Esophagus muscularis mucosa (tissue), 4 donors: ENCODE results near the gene PLXNB1. TPM values are rescaled to one million over a fixed set of nuclear protein-coding genes. Genes with fewer than 3 reads are reported as not detected.

Source experiments
- DNase-seq: peaks from one replicate; pipeline ENCODE4 v3.0.0-alpha.2; 2017; ENCODE audit errors: extremely low spot score
- H3K27ac ChIP-seq, 4 donors: fragments of 200-600 bp; sonication (generic); replicated peaks in 1 of 4; 1 replicate in 3 of 4; 2 replicates in 1 of 4; pipeline ENCODE4 v1.5.1; 2016 to 2019; ENCODE audit warnings: mild to moderate bottlenecking in 1 of 4
- H3K27me3 ChIP-seq, 4 donors: fragments of 200-600 bp; sonication (generic); one replicate each; pipeline versions ENCODE4 v1.5.1 to v1.6.0; 2016 to 2019
- H3K36me3 ChIP-seq, 4 donors: fragments of 200-600 bp; sonication (generic); one replicate each; pipeline ENCODE4 v1.5.1; 2016 to 2019
- H3K4me1 ChIP-seq, 4 donors: fragments of 200-600 bp; sonication (generic); one replicate each; pipeline ENCODE4 v1.5.1; 2016 to 2019
- H3K4me3 ChIP-seq, 4 donors: fragments of 200-600 bp; sonication (generic); 1 replicate in 2 of 4; 2 replicates in 2 of 4; pipeline ENCODE4 v1.5.1; 2016 to 2019; ENCODE audit warnings: mild to moderate bottlenecking in 4 of 4, moderate library complexity in 1 of 4
- H3K9me3 ChIP-seq, 4 donors: fragments of 200-600 bp; sonication (generic); 1 replicate in 3 of 4; 2 replicates in 1 of 4; pipeline ENCODE4 v1.5.1; 2016 to 2019
- CTCF ChIP-seq, 3 experiments: fragments of 200-600 bp in 2 of 3; fragments of 450-650 bp in 1 of 3; sonication (generic) in 2 of 3; IDR thresholded peaks; one replicate each; pipeline ENCODE4 v1.5.1; 2017 to 2019; ENCODE audit warnings: antibody characterized with exemption in 3 of 3, mild to moderate bottlenecking in 2 of 3, moderate library complexity in 1 of 3
- EP300 ChIP-seq: sonication (generic); formaldehyde crosslinking; IDR thresholded peaks from one replicate; pipeline ENCODE4 v1.6.1; 2017; ENCODE audit warnings: antibody characterized with exemption
- POLR2A ChIP-seq: fragments of 450-650 bp; IDR thresholded peaks from one replicate; pipeline ENCODE4 v1.6.1; 2017; ENCODE audit warnings: antibody characterized with exemption, moderate library complexity, mild to moderate bottlenecking, low read depth
- POLR2AphosphoS5 ChIP-seq, 2 donors: sonication (generic); formaldehyde crosslinking; IDR thresholded peaks; one replicate each; pipeline ENCODE4 v1.6.1; 2017; ENCODE audit warnings: antibody characterized with exemption in 2 of 2
- WGBS: methylation state at CpG from one replicate; pipeline ENCODE4 v1.1.5; 2018; 5-methylcytosine and 5-hydroxymethylcytosine counted together
- intact Hi-C: fragments of 100-400 bp; cut with DNase I; formaldehyde crosslinking; loops from one replicate; pipeline ENCODE4 v1.15.1; 2023
- total RNA-seq, 4 donors: library from RNA; depleted of rRNA; stranded (reverse); fragments of >200 nt; gene quantifications; one replicate each; pipeline versions ENCODE4 v1.1.0 to v1.2.1, GENCODE V29; 2016

The PLXNB1 gene
- total RNA-seq, 4 donors from 2014 or later, result 120 to 200 (median 152) TPM

DNA sequence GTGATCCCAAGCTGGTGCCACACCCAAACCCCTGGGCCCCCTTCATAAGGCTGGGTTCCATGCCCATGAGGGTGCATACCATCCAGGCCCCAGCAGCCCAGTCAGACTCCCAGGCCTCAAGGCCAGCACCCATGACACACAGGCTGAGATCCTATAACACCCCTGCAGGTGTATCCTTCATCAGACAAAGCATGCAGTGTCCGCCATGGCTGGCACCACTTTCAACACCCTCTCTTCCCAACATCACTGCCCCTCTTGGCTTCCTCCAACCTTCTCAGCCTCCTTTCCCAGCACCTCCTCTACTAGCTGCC, 6.5 kb upstream of the PLXNB1 start:
- Histone ChIP-seq H3K9me3 (no peaks in the 10 kb centered on the region), H3K27ac (peak overlapping the region; percentile 93 to 99 (median 98)), H3K4me1 (peaks cover 42 to 66% (median 64%) of the 10 kb centered on the region in 4 donors), H3K4me3 (no peak overlapping the region), H3K36me3 (peaks cover 0 to 17% (median 15%) of the 10 kb centered on the region in 4 donors), H3K27me3 (no peaks in the 10 kb centered on the region)
- WGBS, result 0% methylated on average over 1 of the region's 1 CpG
- TF ChIP-seq CTCF (IDR thresholded peaks at IDR 0.05) (no peak), POLR2AphosphoS5 (IDR thresholded peaks at IDR 0.05) (no peak), POLR2A (no peak), EP300 (no peak)
- no peak for DNase-seq
- intact Hi-C loops, result loop anchor here (2.0 kb wide), 1 partner anchor 164 kb away; no protein-coding TSS in a partner anchor

DNA sequence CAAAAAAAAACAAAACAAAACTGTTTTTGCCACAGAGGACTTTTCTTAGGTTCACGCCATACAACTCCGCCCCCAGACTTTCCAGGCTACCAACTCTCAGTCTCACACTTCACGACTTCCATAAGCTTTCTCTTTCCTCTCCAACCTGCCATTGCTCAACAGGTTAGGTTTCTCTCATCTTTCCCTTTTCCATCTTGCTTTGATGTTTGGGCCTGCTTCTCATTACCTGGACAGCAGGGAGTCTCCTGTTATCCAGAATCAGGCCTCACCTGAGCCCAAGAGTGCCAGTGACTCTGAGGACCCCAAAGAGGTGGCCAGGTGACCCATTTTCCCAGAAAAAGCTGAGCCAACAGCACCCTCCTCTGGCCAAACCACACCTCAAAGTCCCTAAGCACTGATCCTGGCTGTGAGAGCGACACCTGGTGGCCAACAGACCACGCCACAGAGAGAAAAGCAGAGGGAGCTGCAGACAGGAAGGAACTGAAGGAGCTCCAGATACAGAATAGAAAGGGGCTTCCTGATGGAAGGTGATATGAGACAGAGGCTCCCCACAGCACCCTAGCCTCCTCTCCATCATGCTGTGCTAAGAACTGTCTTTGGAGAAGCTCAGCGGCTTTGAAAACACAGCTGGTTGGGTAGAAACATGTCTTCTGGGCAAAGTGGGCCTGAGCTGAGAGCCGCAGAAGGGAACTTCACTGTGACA, 6.0 kb upstream of the PLXNB1 start:
- H3K27me3 ChIP-seq, result no peaks in the 10 kb centered on the region
- WGBS, result 37% methylated on average over 6 of the region's 7 CpGs
- H3K36me3 ChIP-seq, result peaks cover 0 to 17% (median 14%) of the 10 kb centered on the region in 4 donors
- intact Hi-C loops, result loop anchor here (1.0 to 2.0 kb wide), 2 partner anchors 35 to 163 kb away; no protein-coding TSS in a partner anchor
- no peaks in the 10 kb centered on the region for H3K9me3 ChIP-seq
- peaks cover 37 to 65% (median 63%) of the 10 kb centered on the region in 4 donors for H3K4me1 ChIP-seq
- DNase-seq, result no peak
- H3K27ac ChIP-seq, result peak overlapping the region; percentile 93 to 99 (median 98)
- no peak for TF ChIP-seq POLR2A
- TF ChIP-seq POLR2AphosphoS5 (IDR thresholded peaks at IDR 0.05), result peak; percentile 15 to 72
- TF ChIP-seq CTCF (IDR thresholded peaks at IDR 0.05), result peak; percentile 99 to 100 (median 100)
- H3K4me3 ChIP-seq, result peak overlapping the region in 1 of 4 donors; percentile 2

DNA sequence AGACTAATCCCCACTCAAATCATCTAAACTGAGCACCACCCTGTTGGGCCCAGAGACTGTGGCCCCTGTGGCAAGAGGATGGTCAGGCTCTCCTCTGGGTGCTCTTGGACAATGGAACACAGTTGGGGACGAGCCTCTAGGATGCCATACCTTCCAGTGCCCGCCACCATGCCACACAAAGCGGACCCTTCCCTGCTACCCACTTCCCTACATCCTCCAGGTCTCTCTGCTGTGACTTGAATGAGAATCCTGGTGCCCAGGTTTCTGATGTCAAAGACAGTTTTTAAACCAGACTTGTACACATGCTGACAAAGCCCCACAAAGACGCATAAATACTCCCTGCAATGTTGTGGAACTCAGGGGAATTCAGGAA, 5.3 kb upstream of the PLXNB1 start:
- no peak for DNase-seq
- TF ChIP-seq POLR2A, result no peak
- TF ChIP-seq EP300, result no peak
- TF ChIP-seq CTCF (IDR thresholded peaks at IDR 0.05), result no peak
- TF ChIP-seq POLR2AphosphoS5 (IDR thresholded peaks at IDR 0.05), result no peak
- no peaks in the 10 kb centered on the region for H3K27me3 ChIP-seq
- no peak overlapping the region for H3K4me3 ChIP-seq
- peak overlapping the region; percentile 93 to 99 (median 98) for H3K27ac ChIP-seq
- WGBS, result 91% methylated on average over 4 of the region's 4 CpGs
- H3K36me3 ChIP-seq, result peaks cover 0 to 17% (median 14%) of the 10 kb centered on the region in 4 donors
- no peaks in the 10 kb centered on the region for H3K9me3 ChIP-seq
- intact Hi-C loops, result loop anchor here (1.0 kb wide), 1 partner anchor 34 kb away; no protein-coding TSS in a partner anchor
- H3K4me1 ChIP-seq, result peaks cover 40 to 70% (median 67%) of the 10 kb centered on the region in 4 donors

- Histone ChIP-seq H3K36me3 (peaks cover 0 to 17% (median 14%) of the 10 kb centered on the region in 4 donors), H3K27me3 (no peaks in the 10 kb centered on the region), H3K9me3 (no peaks in the 10 kb centered on the region), H3K27ac (peak overlapping the region; percentile 93 to 99 (median 98)), H3K4me3 (no peak overlapping the region), H3K4me1 (peaks cover 42 to 75% (median 71%) of the 10 kb centered on the region in 4 donors)
- 64% methylated on average over 10 of the region's 15 CpGs for WGBS
- DNase-seq, result no peak
- TF ChIP-seq POLR2AphosphoS5 (IDR thresholded peaks at IDR 0.05) (no peak), CTCF (IDR thresholded peaks at IDR 0.05) (no peak), EP300 (no peak), POLR2A (no peak)
- intact Hi-C loops, result loop anchor here (1.0 kb wide), 1 partner anchor 33 kb away; no protein-coding TSS in a partner anchor
Measured at GRCh38 chr3:48434591-48435222, 4.8 kb upstream of the PLXNB1 start.
